ENCODE data around the gene RERE. TPM values are rescaled to one million over a fixed set of nuclear protein-coding genes. Genes with fewer than 3 reads are reported as not detected.

RERE gene
- 10 to 100 TPM; 36.5 to 41.6 (median 37.5) TPM for total RNA-seq (2021; fragmentation: NEBNext Ultra II Directional; extraction: Animal tissue kit (Norgen Biotek cat#: 25700))
- long read RNA-seq, partial matches to known transcripts: 1 of 4 reads
- long read RNA-seq, other reads (novel, unspliced or antisense): 3 of 4 reads

DNA sequence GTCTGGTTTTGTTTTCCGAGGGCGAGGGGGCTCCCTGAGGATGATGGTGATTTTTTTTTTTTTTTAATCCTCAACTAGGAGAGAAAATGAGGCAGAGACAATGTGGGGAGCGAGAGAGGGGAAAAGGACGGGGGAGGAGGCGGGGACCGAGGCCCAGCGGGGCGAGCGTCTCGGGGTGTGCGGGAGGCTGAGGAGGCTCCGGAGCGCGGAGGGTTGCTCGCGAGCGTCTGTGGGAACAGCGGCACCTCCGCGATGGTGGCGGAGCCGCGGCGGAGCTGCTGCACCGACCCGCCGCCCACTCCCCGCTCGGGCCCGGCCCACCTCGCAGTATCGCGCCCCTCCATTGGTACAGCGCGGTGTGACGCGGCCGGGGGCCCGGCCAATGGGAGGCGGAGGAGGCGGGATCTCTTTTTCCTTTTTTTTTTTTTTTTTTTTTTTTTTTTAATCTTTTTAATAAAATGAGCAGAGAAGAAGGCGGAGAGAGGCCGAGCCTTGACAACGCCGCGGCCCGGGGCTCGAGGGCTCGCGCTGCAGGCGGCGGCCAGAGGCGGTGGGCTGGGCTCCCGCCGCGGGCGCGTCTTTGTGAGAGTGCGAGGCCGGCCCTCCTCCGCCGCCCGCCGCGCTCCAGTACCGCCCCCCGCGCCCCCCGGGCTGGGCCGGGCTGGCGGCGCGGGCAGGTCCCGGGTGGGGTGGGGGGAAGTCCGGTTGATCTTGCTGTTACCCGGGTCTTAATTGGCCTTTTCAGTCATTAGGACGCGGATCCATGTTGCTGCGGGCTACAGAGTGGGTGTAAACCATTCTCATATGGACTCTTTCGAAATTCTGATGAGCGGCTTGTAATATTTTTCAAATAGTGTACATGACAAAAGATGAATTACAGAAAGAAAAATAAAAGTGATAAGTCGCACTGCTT is at the start of gene RERE:
TSS of gene RERE (minus strand) at position 229 of the 913 bp plus-strand sequence.
- no peaks in the 10 kb centered on the region for H3K36me3 Mint-ChIP-seq (ENCODE audit: low read depth)
- peak; percentile 89 for DNase-seq
- H3K9me3 Mint-ChIP-seq: no peaks in the 10 kb centered on the region
- peaks cover 70% of the 10 kb centered on the region for H3K4me1 Mint-ChIP-seq (ENCODE audit: low read depth)
- peaks cover 6% of the 10 kb centered on the region for H3K27me3 Mint-ChIP-seq (ENCODE audit: insufficient read depth)
- TF ChIP-seq, protein P1, sequence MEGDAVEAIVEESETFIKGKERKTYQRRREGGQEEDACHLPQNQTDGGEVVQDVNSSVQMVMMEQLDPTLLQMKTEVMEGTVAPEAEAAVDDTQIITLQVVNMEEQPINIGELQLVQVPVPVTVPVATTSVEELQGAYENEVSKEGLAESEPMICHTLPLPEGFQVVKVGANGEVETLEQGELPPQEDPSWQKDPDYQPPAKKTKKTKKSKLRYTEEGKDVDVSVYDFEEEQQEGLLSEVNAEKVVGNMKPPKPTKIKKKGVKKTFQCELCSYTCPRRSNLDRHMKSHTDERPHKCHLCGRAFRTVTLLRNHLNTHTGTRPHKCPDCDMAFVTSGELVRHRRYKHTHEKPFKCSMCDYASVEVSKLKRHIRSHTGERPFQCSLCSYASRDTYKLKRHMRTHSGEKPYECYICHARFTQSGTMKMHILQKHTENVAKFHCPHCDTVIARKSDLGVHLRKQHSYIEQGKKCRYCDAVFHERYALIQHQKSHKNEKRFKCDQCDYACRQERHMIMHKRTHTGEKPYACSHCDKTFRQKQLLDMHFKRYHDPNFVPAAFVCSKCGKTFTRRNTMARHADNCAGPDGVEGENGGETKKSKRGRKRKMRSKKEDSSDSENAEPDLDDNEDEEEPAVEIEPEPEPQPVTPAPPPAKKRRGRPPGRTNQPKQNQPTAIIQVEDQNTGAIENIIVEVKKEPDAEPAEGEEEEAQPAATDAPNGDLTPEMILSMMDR (IDR thresholded peaks at IDR 0.05): peak; percentile 32; the same call in 1 of the 2 replicates
- peak within 1 kb of the TSS; percentile 87 for H3K27ac Mint-ChIP-seq
- peak within 1 kb of the TSS; percentile 91 for H3K4me3 Mint-ChIP-seq

DNA sequence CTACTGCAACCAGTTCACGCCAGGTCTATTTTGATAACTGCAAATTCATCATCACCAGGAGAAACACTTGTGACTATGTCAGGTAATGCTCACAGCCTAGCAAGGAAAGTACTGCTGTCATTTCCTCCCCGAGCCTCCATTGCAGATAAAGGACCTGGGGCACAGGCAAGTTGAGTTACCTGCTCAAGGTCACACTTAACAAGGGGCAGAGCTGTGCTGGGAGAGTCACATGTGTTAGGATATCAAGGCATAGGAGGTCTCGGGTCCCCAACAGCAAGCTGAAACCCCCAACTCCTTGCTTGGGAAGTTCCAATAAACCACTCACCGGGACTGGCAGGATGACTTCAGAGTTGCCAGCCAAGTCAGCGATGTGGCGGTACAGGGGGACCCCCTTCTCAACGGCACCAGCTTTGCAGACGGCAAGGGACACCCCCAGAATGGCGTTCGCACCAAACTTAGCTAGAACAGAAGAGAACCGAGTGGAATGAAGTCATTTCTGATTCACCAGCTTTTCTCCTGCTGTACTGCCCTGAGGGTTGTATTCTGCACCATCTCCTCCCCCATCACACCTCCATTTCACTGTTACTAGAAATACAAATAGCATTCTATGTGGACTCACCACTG is 49.5 kb upstream of the RERE start:
- peak overlapping the region; percentile 70 for H3K27ac Mint-ChIP-seq
- H3K27me3 Mint-ChIP-seq (ENCODE audit: insufficient read depth): peaks cover 7% of the 10 kb centered on the region
- H3K9me3 Mint-ChIP-seq: no peaks in the 10 kb centered on the region
- H3K4me1 Mint-ChIP-seq (ENCODE audit: low read depth): peaks cover 70% of the 10 kb centered on the region
- peaks cover 61% of the 10 kb centered on the region for H3K36me3 Mint-ChIP-seq (ENCODE audit: low read depth)
- peak; percentile 65 for DNase-seq
- TF ChIP-seq, protein P1 (IDR thresholded peaks at IDR 0.05): no peak
- H3K4me3 Mint-ChIP-seq: no peak overlapping the region; the same call in 1 of the 2 replicates

DNA sequence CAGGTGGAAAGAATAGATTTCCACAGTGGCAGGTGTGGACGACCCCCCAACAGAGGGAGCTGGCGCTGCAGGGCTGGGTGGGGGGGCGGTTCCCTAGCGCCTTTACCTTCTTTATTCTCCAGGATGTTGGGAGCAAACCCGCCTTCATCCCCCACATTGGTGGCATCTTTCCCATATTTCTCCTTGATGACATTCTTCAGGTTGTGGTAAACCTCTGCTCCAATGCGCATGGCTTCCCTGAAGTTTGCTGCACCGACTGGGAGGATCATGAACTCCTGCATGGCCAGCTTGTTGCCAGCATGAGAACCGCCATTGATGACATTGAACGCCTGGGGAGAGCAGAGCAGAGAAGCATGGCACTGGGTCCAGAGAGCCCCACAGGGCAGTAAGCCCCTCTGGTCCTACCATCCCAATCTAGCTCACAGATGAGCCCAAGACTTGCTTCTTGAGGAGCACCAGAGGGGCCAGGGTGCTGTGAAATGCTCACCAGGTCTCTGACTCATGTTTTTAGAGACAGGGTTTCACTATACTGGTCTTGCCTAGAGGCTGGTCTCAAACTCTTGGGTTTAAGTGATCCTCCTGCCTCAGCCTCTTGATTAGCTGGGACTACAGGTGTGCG is 48.8 kb upstream of the RERE start:
- TF ChIP-seq, protein P1 (IDR thresholded peaks at IDR 0.05): peak; percentile 17; the same call in 1 of the 2 replicates
- H3K4me3 Mint-ChIP-seq: no peak overlapping the region
- no peaks in the 10 kb centered on the region for H3K9me3 Mint-ChIP-seq
- peaks cover 64% of the 10 kb centered on the region for H3K4me1 Mint-ChIP-seq (ENCODE audit: low read depth)
- DNase-seq: no peak
- peaks cover 60% of the 10 kb centered on the region for H3K36me3 Mint-ChIP-seq (ENCODE audit: low read depth)
- H3K27ac Mint-ChIP-seq: peak overlapping the region; percentile 70
- H3K27me3 Mint-ChIP-seq (ENCODE audit: insufficient read depth): peaks cover 7% of the 10 kb centered on the region

DNA sequence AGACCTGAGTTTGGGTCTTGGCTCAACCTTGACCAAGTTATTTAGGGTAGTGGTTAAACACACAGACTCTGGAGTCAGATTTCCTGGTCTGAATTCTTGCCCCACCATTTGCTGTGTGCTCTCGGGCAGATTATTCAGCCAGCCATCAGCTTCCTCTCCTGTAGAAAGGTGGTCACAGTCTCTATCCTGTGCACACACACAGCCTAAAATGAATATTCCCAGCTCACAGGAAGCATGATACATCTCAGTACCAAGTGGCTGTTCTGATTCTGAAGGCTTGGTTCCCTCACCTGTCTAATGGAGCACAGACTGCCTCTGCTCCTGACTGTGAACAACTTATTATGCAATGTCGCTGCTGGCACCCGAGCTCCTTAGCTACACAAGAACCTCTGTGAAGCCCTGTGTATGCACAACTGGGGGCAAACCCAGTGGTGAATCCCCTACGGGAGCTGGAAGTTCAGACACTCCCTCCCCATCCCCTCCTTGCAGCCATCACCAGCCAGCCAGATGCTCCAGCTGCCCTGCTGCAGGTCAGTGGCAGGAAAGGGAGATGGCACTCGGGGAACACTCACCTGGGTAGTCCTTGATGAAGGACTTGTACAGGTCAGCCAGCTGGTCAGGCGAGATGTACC is 47.4 kb upstream of the RERE start:
- TF ChIP-seq, protein P1 (IDR thresholded peaks at IDR 0.05): no peak
- H3K27ac Mint-ChIP-seq: no peak overlapping the region
- no peaks in the 10 kb centered on the region for H3K9me3 Mint-ChIP-seq
- H3K4me1 Mint-ChIP-seq (ENCODE audit: low read depth): peaks cover 63% of the 10 kb centered on the region
- peaks cover 7% of the 10 kb centered on the region for H3K27me3 Mint-ChIP-seq (ENCODE audit: insufficient read depth)
- DNase-seq: no peak
- H3K36me3 Mint-ChIP-seq (ENCODE audit: low read depth): peaks cover 58% of the 10 kb centered on the region
- H3K4me3 Mint-ChIP-seq: no peak overlapping the region

DNA sequence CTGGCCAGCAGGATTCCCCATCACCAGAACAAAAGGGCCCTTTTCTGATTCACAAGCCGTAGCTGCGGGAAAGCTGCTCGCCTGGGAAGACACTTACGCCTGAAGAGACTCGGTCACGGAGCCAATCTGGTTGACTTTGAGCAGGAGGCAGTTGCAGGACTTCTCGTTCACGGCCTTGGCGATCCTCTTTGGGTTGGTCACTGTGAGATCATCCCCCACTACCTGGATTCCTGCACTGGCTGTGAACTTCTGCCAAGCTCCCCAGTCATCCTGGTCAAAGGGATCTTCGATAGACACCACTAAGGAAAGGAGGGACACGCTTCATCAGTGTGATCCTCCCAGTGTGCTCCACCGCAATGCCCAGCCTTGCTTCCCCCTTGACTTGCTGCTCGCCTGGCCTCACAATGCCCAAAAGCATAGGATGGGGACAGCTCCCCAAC is 46.4 kb upstream of the RERE start:
- DNase-seq: no peak
- Mint-ChIP-seq H3K36me3 (ENCODE audit: low read depth) (peaks cover 54% of the 10 kb centered on the region), H3K27ac (peak overlapping the region; percentile 18; the same call in 1 of the 2 replicates), H3K9me3 (no peaks in the 10 kb centered on the region), H3K27me3 (ENCODE audit: insufficient read depth) (peaks cover 4% of the 10 kb centered on the region), H3K4me3 (no peak overlapping the region), H3K4me1 (ENCODE audit: low read depth) (peaks cover 62% of the 10 kb centered on the region)
- TF ChIP-seq, protein P1 (IDR thresholded peaks at IDR 0.05): no peak

Data from HFFc6 (cell line).